ENCODE measurements around the gene PITX1. TPM values are rescaled to one million over a fixed set of nuclear protein-coding genes. Genes with fewer than 3 reads are reported as not detected.
"Not testable (repeated sequence)": the region's sequence is repeated elsewhere in the genome, so short reads cannot be mapped to it uniquely, and the experiment has no call there.

PITX1 gene
- total and polyA plus RNA-seq, 4 donors: 0.02 TPM; not detected in 3

DNA sequence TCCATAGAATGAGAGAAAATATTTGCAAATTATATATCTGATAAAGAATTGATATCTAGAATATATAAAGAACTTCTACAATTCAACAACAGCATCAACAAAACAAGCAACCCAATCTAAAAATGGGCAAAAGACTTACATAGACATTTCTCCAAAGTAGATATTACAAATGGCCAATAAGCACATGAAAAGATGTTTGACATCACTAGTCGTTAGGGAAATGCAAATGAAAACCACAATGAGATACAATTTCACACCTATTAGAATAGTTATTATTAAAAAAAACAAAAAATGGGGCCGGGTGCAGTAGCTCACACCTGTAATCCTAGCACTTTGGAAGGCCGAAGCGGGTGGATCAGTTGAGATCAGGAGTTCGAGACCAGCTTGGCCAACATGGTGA, 41.9 kb downstream of the PITX1 start:
- Histone ChIP-seq H3K36me3 (ENCODE audit: control insufficient read depth in 4 of 4, insufficient read depth in 3 of 4, low read depth in 1 of 4, low read length in 3 of 4) (no peaks in the 10 kb centered on the region), H3K4me3 (ENCODE audit: low read depth in 1 of 3, low read length in 3 of 3) (no peak overlapping the region), H3K9me3 (ENCODE audit: control insufficient read depth in 4 of 4, low read length in 3 of 4) (no peaks in the 10 kb centered on the region), H3K27me3 (ENCODE audit: control insufficient read depth in 4 of 4, insufficient read depth in 4 of 4, low read length in 3 of 4) (no peaks in the 10 kb centered on the region), H3K9ac (ENCODE audit: low read depth in 1 of 2, low read length in 2 of 2) (no peak overlapping the region), H3K4me1 (ENCODE audit: control insufficient read depth in 4 of 4, insufficient read depth in 4 of 4, low read length in 3 of 4) (no peaks in the 10 kb centered on the region), H3K27ac (ENCODE audit: low read depth in 1 of 2, low read length in 2 of 2) (no peak overlapping the region)
- WGBS: 95% methylated on average over 5 of the region's 5 CpGs
- DNase-seq (ENCODE audit: low spot score): no peak
- TF ChIP-seq, protein P1, sequence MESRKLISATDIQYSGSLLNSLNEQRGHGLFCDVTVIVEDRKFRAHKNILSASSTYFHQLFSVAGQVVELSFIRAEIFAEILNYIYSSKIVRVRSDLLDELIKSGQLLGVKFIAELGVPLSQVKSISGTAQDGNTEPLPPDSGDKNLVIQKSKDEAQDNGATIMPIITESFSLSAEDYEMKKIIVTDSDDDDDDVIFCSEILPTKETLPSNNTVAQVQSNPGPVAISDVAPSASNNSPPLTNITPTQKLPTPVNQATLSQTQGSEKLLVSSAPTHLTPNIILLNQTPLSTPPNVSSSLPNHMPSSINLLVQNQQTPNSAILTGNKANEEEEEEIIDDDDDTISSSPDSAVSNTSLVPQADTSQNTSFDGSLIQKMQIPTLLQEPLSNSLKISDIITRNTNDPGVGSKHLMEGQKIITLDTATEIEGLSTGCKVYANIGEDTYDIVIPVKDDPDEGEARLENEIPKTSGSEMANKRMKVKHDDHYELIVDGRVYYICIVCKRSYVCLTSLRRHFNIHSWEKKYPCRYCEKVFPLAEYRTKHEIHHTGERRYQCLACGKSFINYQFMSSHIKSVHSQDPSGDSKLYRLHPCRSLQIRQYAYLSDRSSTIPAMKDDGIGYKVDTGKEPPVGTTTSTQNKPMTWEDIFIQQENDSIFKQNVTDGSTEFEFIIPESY (IDR thresholded peaks at IDR 0.05): no peak
- TF ChIP-seq FOXA2 (IDR thresholded peaks at IDR 0.05): no peak
- TF ChIP-seq TAF1 (conservative IDR thresholded peaks at IDR 0.05): no peak
- no peak for TF ChIP-seq EGR1 (IDR thresholded peaks at IDR 0.05; ENCODE audit: low read depth in 2 of 2)
- TF ChIP-seq YY1 (IDR thresholded peaks at IDR 0.05): no peak
- no peak for TF ChIP-seq HNF4G (IDR thresholded peaks at IDR 0.05)
- TF ChIP-seq, protein P2, sequence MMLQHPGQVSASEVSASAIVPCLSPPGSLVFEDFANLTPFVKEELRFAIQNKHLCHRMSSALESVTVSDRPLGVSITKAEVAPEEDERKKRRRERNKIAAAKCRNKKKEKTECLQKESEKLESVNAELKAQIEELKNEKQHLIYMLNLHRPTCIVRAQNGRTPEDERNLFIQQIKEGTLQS (IDR thresholded peaks at IDR 0.05): no peak

DNA sequence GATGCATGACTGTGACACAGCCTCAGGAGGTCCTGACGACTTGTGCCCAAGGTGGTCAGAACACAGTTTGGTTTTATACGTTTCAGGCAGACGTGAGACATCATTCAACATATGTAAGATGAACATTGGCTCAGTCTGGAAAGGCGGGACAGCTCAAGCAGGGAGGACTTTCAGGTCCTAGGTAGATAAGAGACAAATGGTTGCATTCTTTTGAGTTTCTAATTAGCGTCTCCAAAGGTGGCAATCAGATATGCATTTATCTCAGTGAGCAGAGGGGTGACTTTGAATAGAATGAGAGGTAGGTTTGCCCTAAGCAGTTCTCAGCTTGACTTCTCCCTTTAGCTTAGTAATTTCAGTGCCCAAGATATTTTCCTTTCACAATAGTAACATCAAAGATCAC, 43.8 kb downstream of the PITX1 start:
- WGBS: 83% methylated on average over 5 of the region's 5 CpGs
- not testable (repeated sequence) for H3K4me1 ChIP-seq (ENCODE audit: control insufficient read depth in 4 of 4, insufficient read depth in 4 of 4, low read length in 3 of 4)

DNA sequence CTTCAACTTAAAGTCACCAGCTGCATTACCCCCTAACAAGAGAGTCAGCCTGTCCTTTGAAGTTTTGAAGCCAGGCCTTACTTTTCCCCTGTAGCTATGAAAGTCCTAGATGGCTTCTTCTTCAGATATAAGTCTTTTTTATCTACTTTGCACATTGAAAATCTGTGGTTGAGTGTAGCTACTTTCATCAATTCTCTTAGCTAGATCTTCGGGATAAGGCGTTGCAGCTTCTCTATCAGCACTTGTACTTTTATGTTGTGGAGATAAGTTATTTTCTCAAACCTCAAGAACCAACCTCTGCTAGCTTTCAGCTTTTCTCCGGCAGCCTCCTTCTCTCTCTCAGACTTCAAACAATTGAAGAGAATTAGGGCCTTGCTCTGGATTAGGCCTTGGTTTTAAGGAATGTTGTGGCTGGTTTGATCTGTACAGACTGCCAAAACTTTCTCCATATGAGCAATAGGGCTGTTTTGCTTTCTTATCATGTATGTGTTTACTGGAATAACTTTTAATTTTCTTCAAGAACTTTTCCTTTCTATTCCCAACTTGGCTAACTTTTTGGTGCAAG, 44.7 kb downstream of the PITX1 start:
- no peak overlapping the region for H3K4me3 ChIP-seq (ENCODE audit: low read depth in 1 of 3, low read length in 3 of 3)
- TF ChIP-seq TAF1 (conservative IDR thresholded peaks at IDR 0.05): no peak
- no peak for TF ChIP-seq RXRA (IDR thresholded peaks at IDR 0.05)
- no peak for TF ChIP-seq HNF4A (conservative IDR thresholded peaks at IDR 0.05)
- TF ChIP-seq SP1 (IDR thresholded peaks at IDR 0.05): no peak
- TF ChIP-seq RAD21 (IDR thresholded peaks at IDR 0.05): no peak
- TF ChIP-seq GABPA (IDR thresholded peaks at IDR 0.05 in 1 of 2, conservative IDR thresholded peaks at IDR 0.05 in 1 of 2): no peak
- TF ChIP-seq HNF4G (IDR thresholded peaks at IDR 0.05): no peak
- no peak overlapping the region for H3K27ac ChIP-seq (ENCODE audit: low read depth in 1 of 2, low read length in 2 of 2)
- no peaks in the 10 kb centered on the region for H3K9me3 ChIP-seq (ENCODE audit: control insufficient read depth in 4 of 4, low read length in 3 of 4)
- no peak overlapping the region for H3K9ac ChIP-seq (ENCODE audit: low read depth in 1 of 2, low read length in 2 of 2)
- no peak for DNase-seq (ENCODE audit: low spot score)
- 92% methylated on average over 3 of the region's 3 CpGs for WGBS
- no peaks in the 10 kb centered on the region for H3K4me1 ChIP-seq (ENCODE audit: control insufficient read depth in 4 of 4, insufficient read depth in 4 of 4, low read length in 3 of 4)
- H3K36me3 ChIP-seq (ENCODE audit: control insufficient read depth in 4 of 4, insufficient read depth in 3 of 4, low read depth in 1 of 4, low read length in 3 of 4): no peaks in the 10 kb centered on the region
- H3K27me3 ChIP-seq (ENCODE audit: control insufficient read depth in 4 of 4, insufficient read depth in 4 of 4, low read length in 3 of 4): no peaks in the 10 kb centered on the region

More for the DNA sequence above, 43.8 kb downstream of the PITX1 start:
- not testable (repeated sequence) for H3K27me3 ChIP-seq (ENCODE audit: control insufficient read depth in 4 of 4, insufficient read depth in 4 of 4, low read length in 3 of 4); H3K9ac ChIP-seq (ENCODE audit: low read depth in 1 of 2, low read length in 2 of 2); H3K4me3 ChIP-seq (ENCODE audit: low read depth in 1 of 3, low read length in 3 of 3); DNase-seq (ENCODE audit: low spot score); H3K9me3 ChIP-seq (ENCODE audit: control insufficient read depth in 4 of 4, low read length in 3 of 4); H3K27ac ChIP-seq (ENCODE audit: low read depth in 1 of 2, low read length in 2 of 2); H3K36me3 ChIP-seq (ENCODE audit: control insufficient read depth in 4 of 4, insufficient read depth in 3 of 4, low read depth in 1 of 4, low read length in 3 of 4)

DNA sequence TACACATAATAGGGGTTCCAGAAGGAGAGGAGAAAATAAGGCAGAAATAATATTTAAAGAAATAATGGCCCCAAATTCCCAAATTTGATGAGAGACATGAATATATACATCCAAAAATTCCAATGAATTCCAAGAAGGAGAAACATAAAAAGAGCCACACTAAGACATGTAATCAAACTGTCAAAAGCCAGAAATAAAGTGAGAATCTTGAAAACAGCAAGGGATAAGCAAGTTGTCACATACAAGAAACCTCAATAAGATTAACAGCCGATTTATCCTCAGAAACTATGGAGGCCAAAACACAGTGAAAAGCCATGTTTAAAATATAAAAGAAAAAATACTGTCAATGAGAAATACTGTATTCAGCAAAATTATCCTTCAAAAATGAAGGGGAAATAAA, 51.8 kb downstream of the PITX1 start:
- Histone ChIP-seq H3K9me3 (ENCODE audit: control insufficient read depth in 4 of 4, low read length in 3 of 4) (peaks cover 6 to 27% (median 14%) of the 10 kb centered on the region in 4 donors), H3K36me3 (ENCODE audit: control insufficient read depth in 4 of 4, insufficient read depth in 3 of 4, low read depth in 1 of 4, low read length in 3 of 4) (no peaks in the 10 kb centered on the region), H3K27me3 (ENCODE audit: control insufficient read depth in 4 of 4, insufficient read depth in 4 of 4, low read length in 3 of 4) (no peaks in the 10 kb centered on the region), H3K27ac (ENCODE audit: low read depth in 1 of 2, low read length in 2 of 2) (no peak overlapping the region), H3K9ac (ENCODE audit: low read depth in 1 of 2, low read length in 2 of 2) (no peak overlapping the region), H3K4me3 (ENCODE audit: low read depth in 1 of 3, low read length in 3 of 3) (no peak overlapping the region), H3K4me1 (ENCODE audit: control insufficient read depth in 4 of 4, insufficient read depth in 4 of 4, low read length in 3 of 4) (no peaks in the 10 kb centered on the region)
- DNase-seq (ENCODE audit: low spot score): no peak
- TF ChIP-seq TAF1 (conservative IDR thresholded peaks at IDR 0.05) (no peak), GABPA (IDR thresholded peaks at IDR 0.05 in 1 of 2, conservative IDR thresholded peaks at IDR 0.05 in 1 of 2) (no peak), RXRA (IDR thresholded peaks at IDR 0.05) (no peak), RAD21 (IDR thresholded peaks at IDR 0.05) (no peak), JUND (IDR thresholded peaks at IDR 0.05) (no peak), HNF4G (IDR thresholded peaks at IDR 0.05) (no peak), NR2F2 (IDR thresholded peaks at IDR 0.05) (no peak), EGR1 (IDR thresholded peaks at IDR 0.05; ENCODE audit: low read depth in 2 of 2) (no peak), HNF4A (conservative IDR thresholded peaks at IDR 0.05) (no peak)
- TF ChIP-seq, protein P2 (IDR thresholded peaks at IDR 0.05): no peak
- TF ChIP-seq, protein P3, sequence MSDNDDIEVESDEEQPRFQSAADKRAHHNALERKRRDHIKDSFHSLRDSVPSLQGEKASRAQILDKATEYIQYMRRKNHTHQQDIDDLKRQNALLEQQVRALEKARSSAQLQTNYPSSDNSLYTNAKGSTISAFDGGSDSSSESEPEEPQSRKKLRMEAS (IDR thresholded peaks at IDR 0.05): no peak
- TF ChIP-seq, protein P1 (IDR thresholded peaks at IDR 0.05): no peak
- 98% methylated on average over 1 of the region's 1 CpG for whole genome bisulfite sequencing

All from liver (tissue), 9 donors.